DMS53 treated with DMSO at 0.1 percent for 48 hours (cell line): ENCODE measurements around the gene GDPGP1.
A peak's percentile ranks its signal among the peaks of the same experiment; 100 is the strongest.

ENCODE experiments used
- DNase-seq: peaks from one replicate; lab custom pipeline; 2025; ENCODE audit not compliant: unreplicated experiment; lab: John Stamatoyannopoulos, UW

Gene GDPGP1

GRCh38 chr15:90203922-90204321 is 30.1 kb upstream of the GDPGP1 start:
- no peak for DNase-seq

- no peak for DNase-seq
These were observed 28.8 kb upstream of the GDPGP1 start for GRCh38 chr15:90205050-90205848.

GRCh38 chr15:90205886-90206285 is 28.1 kb upstream of the GDPGP1 start:
- no peak for DNase-seq

GRCh38 chr15:90207252-90207651 is 26.8 kb upstream of the GDPGP1 start:
- no peak for DNase-seq

GRCh38 chr15:90208356-90208755 is 25.7 kb upstream of the GDPGP1 start:
- no peak for DNase-seq

GRCh38 chr15:90209591-90209990 is 24.4 kb upstream of the GDPGP1 start:
- DNase-seq, result no peak

GRCh38 chr15:90210593-90210992 is 23.4 kb upstream of the GDPGP1 start:
- no peak for DNase-seq

- DNase-seq, result no peak
These were observed 23.0 kb upstream of the GDPGP1 start for GRCh38 chr15:90211009-90211408.

GRCh38 chr15:90211440-90212143 is 22.4 kb upstream of the GDPGP1 start:
- no peak for DNase-seq

GRCh38 chr15:90212221-90213098 is 21.5 kb upstream of the GDPGP1 start:
- no peak for DNase-seq

GRCh38 chr15:90213122-90213817 is 20.7 kb upstream of the GDPGP1 start:
- no peak for DNase-seq

GRCh38 chr15:90213818-90214204 is 20.2 kb upstream of the GDPGP1 start:
- no peak for DNase-seq

- DNase-seq, result no peak
These were observed 19.3 kb upstream of the GDPGP1 start for GRCh38 chr15:90214553-90215196.

- no peak for DNase-seq
These were observed 16.2 kb upstream of the GDPGP1 start for GRCh38 chr15:90217671-90218394.

GRCh38 chr15:90219421-90220141 is 14.4 kb upstream of the GDPGP1 start:
- no peak for DNase-seq

GRCh38 chr15:90221246-90221900 is 12.6 kb upstream of the GDPGP1 start:
- DNase-seq, result peak; percentile 65

- no peak for DNase-seq
These were observed 11.5 kb upstream of the GDPGP1 start for GRCh38 chr15:90222547-90222946.

GRCh38 chr15:90223441-90224165 is 10.4 kb upstream of the GDPGP1 start:
- no peak for DNase-seq
